BE2C (cell line): ENCODE results near the gene RACK1.

Experiments
- DNase-seq: peaks from one replicate; pipeline ENCODE4 v3.0.0-alpha.2; 2020
- H3K27me3 ChIP-seq: fragments of 250-450 bp; sonication (Bioruptor Pico); 2 replicates; pipeline ENCODE4 v1.5.1; 2020; ENCODE audit warnings: mild to moderate bottlenecking
- H3K36me3 ChIP-seq: fragments of 250-450 bp; sonication (Bioruptor Pico); 2 replicates; pipeline ENCODE4 v1.5.1; 2020; ENCODE audit warnings: mild to moderate bottlenecking
- H3K4me1 ChIP-seq: fragments of 250-450 bp; sonication (Bioruptor Pico); 2 replicates; pipeline ENCODE4 v1.5.1; 2020
- H3K4me3 ChIP-seq: 2 replicates; pipeline ENCODE4 v1.5.1; 2011; ENCODE audit warnings: low read depth, low read length
- H3K9me3 ChIP-seq: fragments of 250-450 bp; sonication (Bioruptor Pico); 2 replicates; pipeline ENCODE4 v1.5.1; 2020
- TF ChIP-seq, protein P1 (sequence below): IDR thresholded peaks from 2 replicates; pipeline ENCODE4 v1.5.1; 2012; ENCODE audit warnings: mild to moderate bottlenecking, low read depth, low read length

The RACK1 gene

DNA sequence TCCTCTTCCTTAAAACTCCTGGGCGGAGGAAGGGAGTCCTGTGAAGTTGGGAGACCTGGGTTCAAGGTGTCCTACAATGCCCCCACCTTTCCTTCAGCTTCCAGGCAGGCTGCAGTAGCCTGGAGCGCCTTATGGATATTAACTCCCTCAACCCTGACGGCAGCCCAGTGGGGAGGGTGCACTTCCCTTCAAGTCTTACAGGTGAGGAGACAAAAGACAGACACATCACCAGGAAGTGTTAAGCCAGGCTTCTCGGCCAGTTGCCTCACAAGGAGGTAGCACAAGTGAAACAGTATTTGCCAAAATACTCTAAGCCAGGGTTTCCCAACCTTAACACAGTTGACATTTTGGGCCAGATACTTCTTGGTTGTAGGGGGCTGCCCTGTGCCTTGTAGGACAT is 42.9 kb downstream of the RACK1 start:
- no peak for DNase-seq
- H3K4me1 ChIP-seq = peaks cover 3% of the 10 kb centered on the region; the same call in 1 of the 2 replicates
- H3K27me3 ChIP-seq = peaks cover 24% of the 10 kb centered on the region
- no peaks in the 10 kb centered on the region for H3K36me3 ChIP-seq
- no peaks in the 10 kb centered on the region for H3K9me3 ChIP-seq
- TF ChIP-seq, protein P1, sequence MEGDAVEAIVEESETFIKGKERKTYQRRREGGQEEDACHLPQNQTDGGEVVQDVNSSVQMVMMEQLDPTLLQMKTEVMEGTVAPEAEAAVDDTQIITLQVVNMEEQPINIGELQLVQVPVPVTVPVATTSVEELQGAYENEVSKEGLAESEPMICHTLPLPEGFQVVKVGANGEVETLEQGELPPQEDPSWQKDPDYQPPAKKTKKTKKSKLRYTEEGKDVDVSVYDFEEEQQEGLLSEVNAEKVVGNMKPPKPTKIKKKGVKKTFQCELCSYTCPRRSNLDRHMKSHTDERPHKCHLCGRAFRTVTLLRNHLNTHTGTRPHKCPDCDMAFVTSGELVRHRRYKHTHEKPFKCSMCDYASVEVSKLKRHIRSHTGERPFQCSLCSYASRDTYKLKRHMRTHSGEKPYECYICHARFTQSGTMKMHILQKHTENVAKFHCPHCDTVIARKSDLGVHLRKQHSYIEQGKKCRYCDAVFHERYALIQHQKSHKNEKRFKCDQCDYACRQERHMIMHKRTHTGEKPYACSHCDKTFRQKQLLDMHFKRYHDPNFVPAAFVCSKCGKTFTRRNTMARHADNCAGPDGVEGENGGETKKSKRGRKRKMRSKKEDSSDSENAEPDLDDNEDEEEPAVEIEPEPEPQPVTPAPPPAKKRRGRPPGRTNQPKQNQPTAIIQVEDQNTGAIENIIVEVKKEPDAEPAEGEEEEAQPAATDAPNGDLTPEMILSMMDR = no peak
- H3K4me3 ChIP-seq = no peak overlapping the region

DNA sequence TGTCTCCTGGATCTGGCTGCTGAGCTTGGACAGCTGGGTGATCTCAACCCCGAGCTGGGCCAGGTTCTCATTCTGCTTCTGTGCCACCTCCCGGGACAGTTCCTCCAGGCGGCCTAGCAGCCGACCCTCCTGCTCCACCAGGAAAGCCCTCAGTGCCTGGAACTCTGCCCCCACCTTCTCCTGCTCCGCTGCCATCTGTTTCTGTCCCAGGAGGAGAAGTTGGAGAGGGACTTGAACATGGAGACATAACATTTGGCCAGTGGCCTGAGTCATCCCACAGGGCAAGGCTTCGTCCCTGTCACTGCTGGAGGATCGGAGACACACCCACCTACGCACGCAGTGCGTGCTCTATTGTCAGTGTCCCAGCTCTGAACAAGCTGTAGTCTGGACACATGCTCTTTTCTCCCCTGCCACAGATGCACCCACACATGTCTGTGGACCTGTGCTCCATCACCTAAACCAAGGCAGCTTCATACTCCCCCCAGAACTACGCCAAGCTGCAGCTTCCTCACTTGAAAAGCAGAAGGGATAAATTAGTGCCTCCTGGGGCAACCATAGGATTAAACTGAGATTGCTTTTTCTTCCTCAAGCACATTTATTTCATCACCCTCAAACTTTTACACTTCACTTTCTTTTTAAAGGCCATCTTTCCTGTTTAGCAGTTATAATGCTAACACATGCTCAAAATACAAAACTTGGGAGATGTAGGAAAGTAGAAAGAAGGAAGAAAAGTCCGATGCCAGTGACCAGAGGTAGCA is 43.6 kb downstream of the RACK1 start:
- no peaks in the 10 kb centered on the region for H3K36me3 ChIP-seq
- H3K27me3 ChIP-seq = peaks cover 17% of the 10 kb centered on the region
- H3K9me3 ChIP-seq = no peaks in the 10 kb centered on the region
- no peak overlapping the region for H3K4me3 ChIP-seq
- no peak for DNase-seq
- TF ChIP-seq, protein P1 = no peak
- peaks cover 3% of the 10 kb centered on the region; the same call in 1 of the 2 replicates for H3K4me1 ChIP-seq

DNA sequence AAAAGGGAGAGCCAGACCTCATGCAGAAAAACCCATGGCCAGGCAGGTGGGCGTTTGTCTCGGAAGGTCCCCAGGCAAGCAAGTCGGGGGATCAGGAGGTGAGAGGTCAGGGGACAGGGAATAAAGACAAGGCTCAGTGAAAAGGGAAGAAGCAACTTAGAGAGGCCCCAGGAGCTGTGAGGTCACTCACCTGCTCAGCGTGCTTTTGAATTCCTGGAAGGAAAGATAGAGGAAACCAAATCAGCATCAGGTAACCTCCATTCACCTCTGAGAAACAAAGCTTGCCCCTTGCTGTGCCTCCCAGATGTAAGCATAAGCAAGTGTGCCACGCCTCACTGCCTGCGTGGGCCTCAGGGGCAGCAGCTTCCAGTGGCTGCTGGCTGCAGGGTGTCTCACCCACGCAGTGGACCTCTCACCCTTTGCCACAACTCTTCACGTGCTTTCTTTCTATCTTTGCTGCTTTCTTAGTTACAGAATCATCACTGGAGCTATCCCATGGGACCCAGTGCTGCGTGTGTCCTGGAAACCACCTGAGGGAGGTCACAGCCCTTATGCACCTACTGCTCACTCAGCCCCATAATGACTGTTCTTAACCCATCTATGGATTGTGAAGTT is 44.7 kb downstream of the RACK1 start:
- H3K27me3 ChIP-seq = peaks cover 6% of the 10 kb centered on the region
- no peaks in the 10 kb centered on the region for H3K36me3 ChIP-seq
- TF ChIP-seq, protein P1 = no peak
- H3K4me3 ChIP-seq = no peak overlapping the region
- DNase-seq = no peak
- H3K4me1 ChIP-seq = peaks cover 5% of the 10 kb centered on the region; the same call in 1 of the 2 replicates
- no peaks in the 10 kb centered on the region for H3K9me3 ChIP-seq

DNA sequence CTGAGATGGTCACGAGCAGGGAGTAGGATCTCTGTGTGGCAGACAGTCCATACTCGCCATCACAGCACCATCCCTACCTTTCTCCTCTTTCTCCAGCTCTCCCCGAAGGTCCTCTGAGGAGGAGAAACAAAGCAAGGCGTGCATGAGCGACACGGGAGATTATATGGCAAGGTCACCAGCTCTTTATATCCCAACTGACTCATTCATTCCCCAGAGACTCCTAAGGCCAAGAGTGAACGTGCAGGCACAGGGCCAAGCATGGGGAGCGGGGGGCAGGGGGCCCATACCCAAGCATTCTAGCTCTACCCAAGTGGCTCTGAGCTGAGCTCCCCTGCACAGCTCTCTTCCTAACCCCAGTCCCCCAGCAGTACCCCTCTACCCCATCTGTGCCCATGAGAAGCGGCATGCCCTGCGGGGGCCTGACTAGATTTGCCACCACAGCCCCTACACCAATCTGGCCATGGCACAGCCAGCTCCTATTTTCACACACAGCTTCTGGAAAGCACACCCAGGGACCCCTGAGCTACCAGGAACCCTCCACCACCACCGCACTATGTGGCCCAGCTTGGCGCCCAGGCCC is 45.5 kb downstream of the RACK1 start:
- H3K9me3 ChIP-seq = no peaks in the 10 kb centered on the region

DNA sequence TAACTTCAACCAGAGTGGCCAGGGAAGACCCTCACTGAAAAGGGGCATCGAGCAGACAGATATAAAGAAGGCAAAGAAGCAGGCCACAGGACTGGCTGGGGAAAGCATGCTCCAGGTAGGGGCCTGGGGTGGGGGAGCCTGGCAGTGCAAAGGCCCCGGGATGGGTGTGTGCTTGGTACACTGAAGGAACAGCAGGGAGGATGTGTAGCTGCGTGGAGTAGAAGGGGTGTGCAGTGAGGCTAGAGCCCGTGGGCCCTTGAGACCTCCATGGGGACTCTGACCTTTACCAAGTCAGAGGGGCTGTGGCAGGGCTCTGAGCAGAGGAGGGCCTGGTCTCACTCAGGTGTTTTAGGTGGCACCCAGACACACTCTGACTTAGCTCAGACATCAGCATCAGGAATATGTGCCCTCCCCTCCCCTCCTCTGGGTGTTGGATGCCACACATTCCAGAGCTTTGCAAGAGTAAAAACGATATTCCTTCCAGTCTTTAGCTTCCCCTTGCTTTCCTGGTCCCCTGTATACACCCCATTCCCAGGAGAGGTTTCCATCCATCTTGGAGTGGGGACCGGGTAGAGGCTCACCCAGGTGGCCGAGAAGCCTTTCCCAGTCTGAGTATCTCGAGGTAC is 46.3 kb downstream of the RACK1 start:
- no peak overlapping the region for H3K4me3 ChIP-seq
- TF ChIP-seq, protein P1 = no peak
- no peak for DNase-seq

More for the DNA sequence above, 45.5 kb downstream of the RACK1 start:
- H3K27me3 ChIP-seq = no peaks in the 10 kb centered on the region
- no peak for DNase-seq
- H3K4me1 ChIP-seq = peaks cover 5% of the 10 kb centered on the region; the same call in 1 of the 2 replicates
- H3K36me3 ChIP-seq = no peaks in the 10 kb centered on the region
- TF ChIP-seq, protein P1 = no peak
- H3K4me3 ChIP-seq = no peak overlapping the region

More for the DNA sequence above, 46.3 kb downstream of the RACK1 start:
- no peaks in the 10 kb centered on the region for H3K36me3 ChIP-seq
- peaks cover 5% of the 10 kb centered on the region; the same call in 1 of the 2 replicates for H3K4me1 ChIP-seq
- no peaks in the 10 kb centered on the region for H3K27me3 ChIP-seq
- H3K9me3 ChIP-seq = no peaks in the 10 kb centered on the region
